ENCODE data around the gene EIF4G3.
"Not testable (repeated sequence)": the region's sequence is repeated elsewhere in the genome, so short reads cannot be mapped to it uniquely, and the experiment has no call there.

The EIF4G3 gene

GRCh38 chr1:21201650-21202049, 25.0 kb upstream of the EIF4G3 start:
- Histone ChIP-seq H3K9me3 (ENCODE audit: severe bottlenecking) (no peaks in the 10 kb centered on the region), H3K36me3 (no peaks in the 10 kb centered on the region), H3K4me3 (ENCODE audit: low read depth, low read length) (no peak overlapping the region), H3K27me3 (ENCODE audit: insufficient read depth, low read depth, severe bottlenecking) (no peaks in the 10 kb centered on the region), H3K27ac (no peak overlapping the region)
- no peak for TF ChIP-seq CTCF (IDR thresholded peaks at IDR 0.05; ENCODE audit: low read depth, low read length)
- DNase-seq, result no peak

GRCh38 chr1:21201238-21201637, 24.5 kb upstream of the EIF4G3 start:
- H3K27ac ChIP-seq; H3K36me3 ChIP-seq; H3K9me3 ChIP-seq (ENCODE audit: severe bottlenecking); H3K27me3 ChIP-seq (ENCODE audit: insufficient read depth, low read depth, severe bottlenecking); H3K4me3 ChIP-seq (ENCODE audit: low read depth, low read length); DNase-seq: not testable (repeated sequence)

GRCh38 chr1:21200767-21201166, 24.1 kb upstream of the EIF4G3 start:
- H3K9me3 ChIP-seq (ENCODE audit: severe bottlenecking), result no peaks in the 10 kb centered on the region
- TF ChIP-seq CTCF (IDR thresholded peaks at IDR 0.05; ENCODE audit: low read depth, low read length), result no peak
- no peak overlapping the region for H3K4me3 ChIP-seq (ENCODE audit: low read depth, low read length)
- DNase-seq, result no peak
- no peaks in the 10 kb centered on the region for H3K36me3 ChIP-seq
- no peak overlapping the region for H3K27ac ChIP-seq
- H3K27me3 ChIP-seq (ENCODE audit: insufficient read depth, low read depth, severe bottlenecking), result no peaks in the 10 kb centered on the region

GRCh38 chr1:21198929-21199328, 22.2 kb upstream of the EIF4G3 start:
- Histone ChIP-seq H3K27me3 (ENCODE audit: insufficient read depth, low read depth, severe bottlenecking) (no peaks in the 10 kb centered on the region), H3K9me3 (ENCODE audit: severe bottlenecking) (no peaks in the 10 kb centered on the region), H3K36me3 (no peaks in the 10 kb centered on the region), H3K27ac (no peak overlapping the region), H3K4me3 (ENCODE audit: low read depth, low read length) (no peak overlapping the region)
- no peak for TF ChIP-seq CTCF (IDR thresholded peaks at IDR 0.05; ENCODE audit: low read depth, low read length)
- DNase-seq, result no peak

- no peak for DNase-seq
- Histone ChIP-seq H3K4me3 (ENCODE audit: low read depth, low read length) (no peak overlapping the region), H3K36me3 (no peaks in the 10 kb centered on the region), H3K27me3 (ENCODE audit: insufficient read depth, low read depth, severe bottlenecking) (no peaks in the 10 kb centered on the region), H3K27ac (no peak overlapping the region), H3K9me3 (ENCODE audit: severe bottlenecking) (no peaks in the 10 kb centered on the region)
- TF ChIP-seq CTCF (IDR thresholded peaks at IDR 0.05; ENCODE audit: low read depth, low read length), result no peak
Measured at GRCh38 chr1:21192871-21193270, 16.2 kb upstream of the EIF4G3 start.

GRCh38 chr1:21192284-21192683, 15.6 kb upstream of the EIF4G3 start:
- no peaks in the 10 kb centered on the region for H3K9me3 ChIP-seq (ENCODE audit: severe bottlenecking)
- H3K27ac ChIP-seq, result no peak overlapping the region
- H3K4me3 ChIP-seq (ENCODE audit: low read depth, low read length), result no peak overlapping the region
- H3K27me3 ChIP-seq (ENCODE audit: insufficient read depth, low read depth, severe bottlenecking), result no peaks in the 10 kb centered on the region
- H3K36me3 ChIP-seq, result no peaks in the 10 kb centered on the region
- DNase-seq, result no peak
- TF ChIP-seq CTCF (IDR thresholded peaks at IDR 0.05; ENCODE audit: low read depth, low read length), result no peak

GRCh38 chr1:21190771-21191170, 14.1 kb upstream of the EIF4G3 start:
- not testable (repeated sequence) for DNase-seq; H3K27me3 ChIP-seq (ENCODE audit: insufficient read depth, low read depth, severe bottlenecking); H3K36me3 ChIP-seq; H3K4me3 ChIP-seq (ENCODE audit: low read depth, low read length); H3K27ac ChIP-seq; H3K9me3 ChIP-seq (ENCODE audit: severe bottlenecking)
